Measurements from ENCODE around the gene RLIM. TPM values are rescaled to one million over a fixed set of nuclear protein-coding genes. Genes with fewer than 3 reads are reported as not detected.
"Not testable (repeated sequence)": the region's sequence is repeated elsewhere in the genome, so short reads cannot be mapped to it uniquely, and the experiment has no call there.

RLIM gene
- 32.9 TPM for total RNA-seq

GRCh38 chrX:74614093-74614909 lies at the start of gene RLIM:
TSS of gene RLIM (minus strand) at chrX:74614624. CDS start at chrX:74595977, 18,647 bp downstream.
- H3K4me3 ChIP-seq (ENCODE audit: low read length in 3 of 3): peak within 1 kb of the TSS; percentile 80 to 83 (median 83)
- H3K36me3 ChIP-seq (ENCODE audit: control insufficient read depth in 3 of 3, insufficient read depth in 3 of 3, low read length in 3 of 3): no peaks in the 10 kb centered on the region
- H3K9ac ChIP-seq (ENCODE audit: low read depth in 1 of 3, low read length in 3 of 3): peak within 1 kb of the TSS; percentile 90
- peak within 1 kb of the TSS; percentile 99 for H3K27ac ChIP-seq (ENCODE audit: low read depth, low read length)
- no peaks in the 10 kb centered on the region for H3K4me1 ChIP-seq (ENCODE audit: control insufficient read depth in 3 of 3, insufficient read depth in 3 of 3, low read length in 3 of 3)
- no peaks in the 10 kb centered on the region for H3K9me3 ChIP-seq (ENCODE audit: control insufficient read depth in 3 of 3, low read length in 3 of 3)
- H3K27me3 ChIP-seq (ENCODE audit: control insufficient read depth in 3 of 3, insufficient read depth in 3 of 3, low read length in 3 of 3): no peaks in the 10 kb centered on the region

- no peak overlapping the region for H3K9ac ChIP-seq (ENCODE audit: low read depth in 1 of 3, low read length in 3 of 3)
- peaks cover 0 to 4% (median 0%) of the 10 kb centered on the region in 3 donors for H3K27me3 ChIP-seq (ENCODE audit: control insufficient read depth in 3 of 3, insufficient read depth in 3 of 3, low read length in 3 of 3)
- no peak overlapping the region for H3K4me3 ChIP-seq (ENCODE audit: low read length in 3 of 3)
- no peaks in the 10 kb centered on the region for H3K36me3 ChIP-seq (ENCODE audit: control insufficient read depth in 3 of 3, insufficient read depth in 3 of 3, low read length in 3 of 3)
- no peaks in the 10 kb centered on the region for H3K4me1 ChIP-seq (ENCODE audit: control insufficient read depth in 3 of 3, insufficient read depth in 3 of 3, low read length in 3 of 3)
- peaks cover 0 to 3% (median 0%) of the 10 kb centered on the region in 3 donors for H3K9me3 ChIP-seq (ENCODE audit: control insufficient read depth in 3 of 3, low read length in 3 of 3)
- H3K27ac ChIP-seq (ENCODE audit: low read depth, low read length): no peak overlapping the region
These were observed 41.8 kb upstream of the RLIM start for GRCh38 chrX:74656079-74656745.

- H3K4me3 ChIP-seq (ENCODE audit: low read length in 3 of 3); H3K36me3 ChIP-seq (ENCODE audit: control insufficient read depth in 3 of 3, insufficient read depth in 3 of 3, low read length in 3 of 3); H3K9me3 ChIP-seq (ENCODE audit: control insufficient read depth in 3 of 3, low read length in 3 of 3); H3K4me1 ChIP-seq (ENCODE audit: control insufficient read depth in 3 of 3, insufficient read depth in 3 of 3, low read length in 3 of 3); H3K27me3 ChIP-seq (ENCODE audit: control insufficient read depth in 3 of 3, insufficient read depth in 3 of 3, low read length in 3 of 3); H3K9ac ChIP-seq (ENCODE audit: low read depth in 1 of 3, low read length in 3 of 3); H3K27ac ChIP-seq (ENCODE audit: low read depth, low read length): not testable (repeated sequence)
These were observed 40.5 kb upstream of the RLIM start for GRCh38 chrX:74654953-74655352.

- Histone ChIP-seq H3K4me3 (ENCODE audit: low read length in 3 of 3) (no peak overlapping the region), H3K27ac (ENCODE audit: low read depth, low read length) (no peak overlapping the region), H3K4me1 (ENCODE audit: control insufficient read depth in 3 of 3, insufficient read depth in 3 of 3, low read length in 3 of 3) (no peaks in the 10 kb centered on the region), H3K36me3 (ENCODE audit: control insufficient read depth in 3 of 3, insufficient read depth in 3 of 3, low read length in 3 of 3) (no peaks in the 10 kb centered on the region), H3K9me3 (ENCODE audit: control insufficient read depth in 3 of 3, low read length in 3 of 3) (peaks cover 0 to 2% (median 0%) of the 10 kb centered on the region in 3 donors), H3K9ac (ENCODE audit: low read depth in 1 of 3, low read length in 3 of 3) (no peak overlapping the region), H3K27me3 (ENCODE audit: control insufficient read depth in 3 of 3, insufficient read depth in 3 of 3, low read length in 3 of 3) (no peaks in the 10 kb centered on the region)
These were observed 22.4 kb upstream of the RLIM start for GRCh38 chrX:74636749-74637314.

- Histone ChIP-seq H3K36me3 (ENCODE audit: control insufficient read depth in 3 of 3, insufficient read depth in 3 of 3, low read length in 3 of 3) (no peaks in the 10 kb centered on the region), H3K9ac (ENCODE audit: low read depth in 1 of 3, low read length in 3 of 3) (peak overlapping the region; percentile 90), H3K27ac (ENCODE audit: low read depth, low read length) (peak overlapping the region; percentile 99)
These were observed 893 bp downstream of the RLIM start for GRCh38 chrX:74613370-74614092.

GRCh38 chrX:74606799-74607198 lies 7.6 kb downstream of the RLIM start:
- no peaks in the 10 kb centered on the region for H3K36me3 ChIP-seq (ENCODE audit: control insufficient read depth in 3 of 3, insufficient read depth in 3 of 3, low read length in 3 of 3)
- H3K9me3 ChIP-seq (ENCODE audit: control insufficient read depth in 3 of 3, low read length in 3 of 3): no peaks in the 10 kb centered on the region
- H3K27me3 ChIP-seq (ENCODE audit: control insufficient read depth in 3 of 3, insufficient read depth in 3 of 3, low read length in 3 of 3): no peaks in the 10 kb centered on the region
- no peaks in the 10 kb centered on the region for H3K4me1 ChIP-seq (ENCODE audit: control insufficient read depth in 3 of 3, insufficient read depth in 3 of 3, low read length in 3 of 3)
- H3K9ac ChIP-seq (ENCODE audit: low read depth in 1 of 3, low read length in 3 of 3): no peak overlapping the region
- no peak overlapping the region for H3K27ac ChIP-seq (ENCODE audit: low read depth, low read length)
- no peak overlapping the region for H3K4me3 ChIP-seq (ENCODE audit: low read length in 3 of 3)

More at GRCh38 chrX:74613370-74614092, 893 bp downstream of the RLIM start:
- Histone ChIP-seq H3K4me1 (ENCODE audit: control insufficient read depth in 3 of 3, insufficient read depth in 3 of 3, low read length in 3 of 3) (no peaks in the 10 kb centered on the region), H3K9me3 (ENCODE audit: control insufficient read depth in 3 of 3, low read length in 3 of 3) (no peaks in the 10 kb centered on the region), H3K4me3 (ENCODE audit: low read length in 3 of 3) (peak overlapping the region; percentile 80 to 83 (median 81)), H3K27me3 (ENCODE audit: control insufficient read depth in 3 of 3, insufficient read depth in 3 of 3, low read length in 3 of 3) (no peaks in the 10 kb centered on the region)

- Histone ChIP-seq H3K27ac (ENCODE audit: low read depth, low read length) (no peak overlapping the region), H3K4me3 (ENCODE audit: low read length in 3 of 3) (no peak overlapping the region), H3K9ac (ENCODE audit: low read depth in 1 of 3, low read length in 3 of 3) (no peak overlapping the region), H3K36me3 (ENCODE audit: control insufficient read depth in 3 of 3, insufficient read depth in 3 of 3, low read length in 3 of 3) (no peaks in the 10 kb centered on the region), H3K9me3 (ENCODE audit: control insufficient read depth in 3 of 3, low read length in 3 of 3) (no peaks in the 10 kb centered on the region), H3K27me3 (ENCODE audit: control insufficient read depth in 3 of 3, insufficient read depth in 3 of 3, low read length in 3 of 3) (no peaks in the 10 kb centered on the region), H3K4me1 (ENCODE audit: control insufficient read depth in 3 of 3, insufficient read depth in 3 of 3, low read length in 3 of 3) (no peaks in the 10 kb centered on the region)
These were observed 8.1 kb downstream of the RLIM start for GRCh38 chrX:74606342-74606741.

GRCh38 chrX:74603040-74603439 lies 11.4 kb downstream of the RLIM start:
- H3K27me3 ChIP-seq (ENCODE audit: control insufficient read depth in 3 of 3, insufficient read depth in 3 of 3, low read length in 3 of 3): no peaks in the 10 kb centered on the region
- H3K9ac ChIP-seq (ENCODE audit: low read depth in 1 of 3, low read length in 3 of 3): no peak overlapping the region
- no peaks in the 10 kb centered on the region for H3K9me3 ChIP-seq (ENCODE audit: control insufficient read depth in 3 of 3, low read length in 3 of 3)
- H3K4me1 ChIP-seq (ENCODE audit: control insufficient read depth in 3 of 3, insufficient read depth in 3 of 3, low read length in 3 of 3): no peaks in the 10 kb centered on the region
- H3K36me3 ChIP-seq (ENCODE audit: control insufficient read depth in 3 of 3, insufficient read depth in 3 of 3, low read length in 3 of 3): no peaks in the 10 kb centered on the region
- no peak overlapping the region for H3K4me3 ChIP-seq (ENCODE audit: low read length in 3 of 3)
- no peak overlapping the region for H3K27ac ChIP-seq (ENCODE audit: low read depth, low read length)

GRCh38 chrX:74602142-74602541 lies 12.3 kb downstream of the RLIM start:
- H3K4me3 ChIP-seq (ENCODE audit: low read length in 3 of 3): no peak overlapping the region

More at GRCh38 chrX:74602142-74602541, 12.3 kb downstream of the RLIM start:
- no peak overlapping the region for H3K27ac ChIP-seq (ENCODE audit: low read depth, low read length)
- no peak overlapping the region for H3K9ac ChIP-seq (ENCODE audit: low read depth in 1 of 3, low read length in 3 of 3)
- H3K36me3 ChIP-seq (ENCODE audit: control insufficient read depth in 3 of 3, insufficient read depth in 3 of 3, low read length in 3 of 3): no peaks in the 10 kb centered on the region
- H3K4me1 ChIP-seq (ENCODE audit: control insufficient read depth in 3 of 3, insufficient read depth in 3 of 3, low read length in 3 of 3): no peaks in the 10 kb centered on the region
- no peaks in the 10 kb centered on the region for H3K9me3 ChIP-seq (ENCODE audit: control insufficient read depth in 3 of 3, low read length in 3 of 3)
- no peaks in the 10 kb centered on the region for H3K27me3 ChIP-seq (ENCODE audit: control insufficient read depth in 3 of 3, insufficient read depth in 3 of 3, low read length in 3 of 3)

All from skeletal muscle tissue (tissue), 4 donors.